GM12864 (cell line): Measurements from ENCODE around the gene TFB1M.

ENCODE experiments used
- DNase-seq: peaks from one replicate; pipeline ENCODE4 v3.0.0-alpha.2; 2011; ENCODE audit warnings: low read depth
- H3K4me3 ChIP-seq: 2 replicates; pipeline ENCODE4 v1.5.1; 2011; ENCODE audit warnings: mild to moderate bottlenecking, low read depth, low read length, control low read depth
- TF ChIP-seq, protein P1 (sequence below): IDR thresholded peaks from 2 replicates; pipeline ENCODE4 v1.5.1; 2011; ENCODE audit warnings: low read depth, mild to moderate bottlenecking, moderate library complexity, low read length, control low read depth, inconsistent platforms; ENCODE audit errors: missing control alignments

Gene TFB1M

DNA sequence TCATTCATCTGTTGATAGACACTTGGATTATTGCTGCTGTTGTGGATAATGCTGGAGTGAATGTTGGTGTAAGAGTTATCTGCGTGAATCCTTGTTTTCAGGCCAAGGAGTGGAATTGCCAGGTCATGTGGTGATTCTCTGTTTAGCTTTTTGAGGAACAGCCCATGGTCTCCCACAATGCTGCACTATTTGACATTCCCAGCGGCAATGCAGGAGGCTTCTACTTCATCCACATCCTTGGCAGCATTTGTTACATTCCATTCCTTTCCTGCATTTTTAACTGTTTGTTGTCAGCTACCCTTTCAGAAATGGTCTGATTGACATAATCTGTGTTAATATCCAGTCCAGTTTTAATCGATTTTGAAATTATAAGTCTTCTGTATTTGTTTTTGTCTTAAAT lies 102.2 kb downstream of the TFB1M start:
- H3K4me3 ChIP-seq: no peak overlapping the region
- no peak for DNase-seq
- TF ChIP-seq, protein P1, sequence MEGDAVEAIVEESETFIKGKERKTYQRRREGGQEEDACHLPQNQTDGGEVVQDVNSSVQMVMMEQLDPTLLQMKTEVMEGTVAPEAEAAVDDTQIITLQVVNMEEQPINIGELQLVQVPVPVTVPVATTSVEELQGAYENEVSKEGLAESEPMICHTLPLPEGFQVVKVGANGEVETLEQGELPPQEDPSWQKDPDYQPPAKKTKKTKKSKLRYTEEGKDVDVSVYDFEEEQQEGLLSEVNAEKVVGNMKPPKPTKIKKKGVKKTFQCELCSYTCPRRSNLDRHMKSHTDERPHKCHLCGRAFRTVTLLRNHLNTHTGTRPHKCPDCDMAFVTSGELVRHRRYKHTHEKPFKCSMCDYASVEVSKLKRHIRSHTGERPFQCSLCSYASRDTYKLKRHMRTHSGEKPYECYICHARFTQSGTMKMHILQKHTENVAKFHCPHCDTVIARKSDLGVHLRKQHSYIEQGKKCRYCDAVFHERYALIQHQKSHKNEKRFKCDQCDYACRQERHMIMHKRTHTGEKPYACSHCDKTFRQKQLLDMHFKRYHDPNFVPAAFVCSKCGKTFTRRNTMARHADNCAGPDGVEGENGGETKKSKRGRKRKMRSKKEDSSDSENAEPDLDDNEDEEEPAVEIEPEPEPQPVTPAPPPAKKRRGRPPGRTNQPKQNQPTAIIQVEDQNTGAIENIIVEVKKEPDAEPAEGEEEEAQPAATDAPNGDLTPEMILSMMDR: no peak

DNA sequence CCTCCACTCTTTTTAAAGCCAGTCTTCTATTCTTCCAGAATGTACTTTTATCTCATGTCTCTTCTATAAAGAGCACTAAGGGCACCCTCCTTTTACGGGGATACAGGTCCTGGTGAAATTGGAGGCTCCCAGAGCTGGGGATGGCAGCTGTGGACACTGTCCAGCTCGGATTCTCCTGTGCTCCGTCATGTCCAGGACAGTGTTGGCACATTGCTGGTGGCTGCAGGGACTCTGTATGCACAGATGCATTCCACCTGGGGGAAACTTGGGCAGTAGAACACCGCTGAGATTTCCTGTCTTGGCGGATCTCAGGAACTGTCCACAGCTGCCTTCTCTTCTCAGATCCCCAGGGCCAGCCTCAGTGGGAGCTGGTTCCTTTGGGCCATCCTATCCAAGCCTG lies 107.1 kb downstream of the TFB1M start:
- H3K4me3 ChIP-seq: no peak overlapping the region
- TF ChIP-seq, protein P1: no peak
- DNase-seq: no peak
